ENCODE data around the gene RNF13.

RNF13 gene
- total RNA-seq = 53.8 to 94.8 reads per million in 2 donors

GRCh38 chr3:149812606-149813366 is at the start of gene RNF13:
RNF13 (plus strand) TSS chr3:149813215; CDS start chr3:149846027, 32,812 bp downstream.
- peak; percentile 91 for DNase-seq

GRCh38 chr3:149763565-149764195 is 49.3 kb upstream of the RNF13 start:
- DNase-seq = no peak

GRCh38 chr3:149764302-149764701 is 48.7 kb upstream of the RNF13 start:
- no peak for DNase-seq

GRCh38 chr3:149765762-149766334 is 47.2 kb upstream of the RNF13 start:
- no peak for DNase-seq

- DNase-seq = no peak
Measured at GRCh38 chr3:149767720-149768119, 45.3 kb upstream of the RNF13 start.

GRCh38 chr3:149768704-149769103 is 44.3 kb upstream of the RNF13 start:
- DNase-seq = no peak

GRCh38 chr3:149770246-149770645 is 42.8 kb upstream of the RNF13 start:
- DNase-seq = no peak

GRCh38 chr3:149771652-149772271 is 41.3 kb upstream of the RNF13 start:
- DNase-seq = peak; percentile 10

- DNase-seq = no peak
Measured at GRCh38 chr3:149772861-149773260, 40.2 kb upstream of the RNF13 start.

- DNase-seq = no peak
Measured at GRCh38 chr3:149776170-149776569, 36.8 kb upstream of the RNF13 start.

- DNase-seq = no peak
Measured at GRCh38 chr3:149777414-149778214, 35.4 kb upstream of the RNF13 start.

- DNase-seq = no peak
Measured at GRCh38 chr3:149781211-149781610, 31.8 kb upstream of the RNF13 start.

GRCh38 chr3:149781741-149782140 is 31.3 kb upstream of the RNF13 start:
- DNase-seq = no peak

GRCh38 chr3:149783576-149783975 is 29.4 kb upstream of the RNF13 start:
- no peak for DNase-seq

- DNase-seq = no peak
Measured at GRCh38 chr3:149784064-149784704, 28.8 kb upstream of the RNF13 start.

GRCh38 chr3:149790268-149790667 is 22.7 kb upstream of the RNF13 start:
- DNase-seq = no peak

GRCh38 chr3:149790698-149791097 is 22.3 kb upstream of the RNF13 start:
- DNase-seq = no peak

- DNase-seq = no peak
Measured at GRCh38 chr3:149792452-149793270, 20.4 kb upstream of the RNF13 start, which contains the start of gene ANKUB1. ANKUB1 (minus strand) TSS chr3:149792554; CDS start chr3:149792366, 188 bp downstream.

- no peak for DNase-seq
Measured at GRCh38 chr3:149796026-149796425, 17.0 kb upstream of the RNF13 start.

GRCh38 chr3:149800693-149801092 is 12.3 kb upstream of the RNF13 start:
- no peak for DNase-seq

GRCh38 chr3:149801195-149801594 is 11.8 kb upstream of the RNF13 start:
- no peak for DNase-seq

All from T-helper 9 cell (primary cell).